GM18507 (cell line): ENCODE data around the gene PIP5K1B.
"Not testable (repeated sequence)": the region's sequence is repeated elsewhere in the genome, so short reads cannot be mapped to it uniquely, and the experiment has no call there.

Source experiments
- DNase-seq: peaks from one replicate; pipeline ENCODE4 v3.0.0; 2011; ENCODE audit warnings: low read depth; ENCODE audit not compliant: insufficient read length; ENCODE audit errors: extremely low spot score
- FAIRE-seq: peaks from 2 replicates; lab custom pipeline; 2011; peaks lifted over from hg19 to GRCh38; lab: Jason Lieb, UNC

Gene PIP5K1B

DNA sequence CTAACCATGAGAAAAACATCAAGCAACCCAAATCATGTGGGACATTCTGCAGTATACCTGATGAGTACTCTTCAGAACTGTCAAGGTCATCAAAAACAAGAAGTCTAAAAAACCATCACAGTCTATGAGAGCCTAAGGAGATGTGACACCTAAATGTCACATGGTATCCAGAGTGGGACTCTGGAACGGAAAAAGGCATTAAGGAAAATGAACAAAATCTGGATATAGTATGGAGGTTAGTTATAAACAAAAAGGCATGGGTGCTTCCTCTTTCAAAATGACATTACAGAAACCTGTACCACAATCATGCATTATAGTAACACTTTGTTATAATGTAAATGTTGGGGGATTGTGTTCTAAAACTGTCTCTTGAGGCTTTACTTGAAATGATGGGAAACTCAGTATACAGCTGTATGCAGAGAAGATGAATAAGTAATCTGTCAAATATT, 261.5 kb downstream of the PIP5K1B start:
- FAIRE-seq = peak; percentile 90
- DNase-seq = no peak

DNA sequence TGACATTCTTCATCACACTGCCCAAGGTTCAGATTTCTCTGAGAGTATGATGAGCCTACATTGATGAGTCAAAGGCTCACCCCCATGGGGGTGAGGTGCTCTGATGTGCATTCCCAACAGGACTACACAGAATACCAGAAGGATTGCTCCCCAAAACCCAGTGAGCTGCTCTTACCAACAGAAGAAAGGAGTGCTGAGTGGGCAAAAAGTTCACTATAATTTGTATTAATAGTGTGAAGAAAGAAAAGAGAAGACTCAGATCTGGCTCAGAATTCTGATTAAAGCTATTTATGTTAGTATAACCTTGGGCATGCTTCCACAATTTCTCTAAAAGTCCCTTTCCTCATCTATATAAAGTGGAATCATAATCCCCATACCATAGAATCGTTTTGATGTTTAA, 262.8 kb downstream of the PIP5K1B start:
- FAIRE-seq = peak; percentile 21
- no peak for DNase-seq

- FAIRE-seq (no peak), DNase-seq (no peak)
Observed at GRCh38 chr9:68969538-68969937, 264.5 kb downstream of the PIP5K1B start.

GRCh38 chr9:68970151-68970550, 265.1 kb downstream of the PIP5K1B start:
- FAIRE-seq = peak; percentile 15
- no peak for DNase-seq

DNA sequence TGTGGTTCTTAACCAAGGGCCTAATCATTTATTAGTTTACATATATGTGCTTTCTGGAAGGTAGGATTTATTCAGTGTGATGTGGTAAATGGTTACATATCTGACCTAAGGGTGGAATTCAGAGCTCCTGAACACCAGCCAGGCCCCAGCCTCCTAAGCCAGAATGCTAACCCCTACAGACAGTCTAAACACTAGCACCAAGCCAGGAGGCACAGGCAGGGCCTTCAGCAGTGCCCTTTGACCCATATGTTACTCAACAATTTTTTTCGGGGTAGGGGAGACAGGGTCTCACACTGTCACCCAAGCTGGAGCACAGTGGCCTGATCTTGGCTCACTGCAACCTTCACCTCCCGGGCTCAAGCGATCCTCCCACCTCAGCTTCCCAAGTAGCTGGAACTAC, 268.6 kb downstream of the PIP5K1B start:
- FAIRE-seq = no peak

GRCh38 chr9:68974431-68974830, 269.4 kb downstream of the PIP5K1B start:
- FAIRE-seq (peak; percentile 96), DNase-seq (no peak)

More for the DNA sequence above, 268.6 kb downstream of the PIP5K1B start:
- DNase-seq = no peak

DNA sequence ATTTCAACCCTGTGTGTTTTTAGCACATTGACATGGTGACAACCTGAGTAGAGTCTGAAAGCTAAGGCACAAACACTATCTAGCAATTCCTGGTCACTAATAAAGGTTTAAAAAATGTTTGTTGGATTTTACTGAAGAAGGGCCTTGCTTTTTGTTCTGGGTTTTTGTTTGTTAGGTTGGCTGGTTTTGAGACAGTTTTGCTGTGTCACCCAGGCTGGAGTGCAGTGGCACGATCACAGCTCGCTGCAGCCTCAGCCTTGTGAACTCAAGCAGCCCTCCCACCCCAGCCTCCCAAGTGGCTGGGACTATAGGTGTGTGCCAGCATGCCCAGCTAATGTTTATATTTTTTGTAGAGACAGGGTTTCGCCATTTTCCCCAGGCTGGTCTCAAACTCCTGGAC, 269.9 kb downstream of the PIP5K1B start:
- no peak for FAIRE-seq
- no peak for DNase-seq

DNA sequence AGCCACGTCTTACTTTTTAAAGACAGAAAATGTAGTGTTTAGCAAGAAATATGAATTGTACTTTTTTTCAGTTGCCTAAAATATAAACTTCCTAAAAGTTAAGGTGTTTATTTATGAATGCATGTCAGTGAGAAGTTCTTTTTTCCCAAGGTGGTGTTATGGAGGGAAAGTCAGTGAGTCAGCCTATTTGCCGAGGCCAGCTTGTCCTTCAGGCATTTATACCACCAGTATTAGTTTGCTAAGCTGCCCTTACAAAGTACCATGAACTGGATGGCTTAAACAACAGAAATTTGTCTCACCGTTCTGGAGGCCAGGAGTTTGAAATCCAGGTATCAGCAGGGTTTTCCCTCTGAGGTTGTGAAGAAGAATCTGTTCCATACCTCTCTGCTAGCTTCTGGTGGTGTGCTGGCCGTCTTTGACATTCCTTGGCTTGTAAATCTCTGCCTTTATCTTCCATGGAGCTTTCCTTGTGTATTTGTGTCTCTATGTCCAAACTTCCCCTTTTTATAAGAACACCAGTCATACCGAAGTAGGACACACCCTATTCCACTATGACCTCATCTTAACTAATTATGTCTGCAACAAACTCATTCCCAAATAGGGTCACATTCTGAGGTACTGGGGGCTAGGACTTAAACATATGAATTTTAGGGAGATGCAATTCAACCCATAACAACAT, 270.5 kb downstream of the PIP5K1B start:
- no peak for DNase-seq
- FAIRE-seq = peak; percentile 71

- DNase-seq (no peak), FAIRE-seq (peak; percentile 66)
Observed at GRCh38 chr9:68978066-68978465, 273.0 kb downstream of the PIP5K1B start.

DNA sequence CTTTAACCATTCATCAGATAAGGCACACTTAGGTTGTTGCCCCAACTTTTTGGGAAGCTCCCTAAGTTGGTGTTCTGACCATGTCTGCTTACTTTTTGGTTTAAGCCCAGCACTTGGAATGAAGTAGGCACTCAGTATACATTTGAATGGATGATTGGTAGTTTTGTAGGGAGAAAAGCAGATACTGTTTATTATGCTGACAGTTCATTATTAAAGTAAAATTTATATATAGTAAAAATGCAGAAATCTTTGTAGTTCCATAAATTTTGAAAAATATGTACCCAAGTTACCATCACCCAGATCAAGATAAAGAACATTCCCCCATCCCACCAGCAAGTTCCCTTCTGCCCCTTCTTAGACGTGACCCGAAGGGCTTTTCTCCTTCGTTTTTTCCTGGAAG, 273.5 kb downstream of the PIP5K1B start:
- no peak for FAIRE-seq
- no peak for DNase-seq

GRCh38 chr9:68979538-68980314, 274.7 kb downstream of the PIP5K1B start:
- FAIRE-seq (peak; percentile 82), DNase-seq (no peak)

DNA sequence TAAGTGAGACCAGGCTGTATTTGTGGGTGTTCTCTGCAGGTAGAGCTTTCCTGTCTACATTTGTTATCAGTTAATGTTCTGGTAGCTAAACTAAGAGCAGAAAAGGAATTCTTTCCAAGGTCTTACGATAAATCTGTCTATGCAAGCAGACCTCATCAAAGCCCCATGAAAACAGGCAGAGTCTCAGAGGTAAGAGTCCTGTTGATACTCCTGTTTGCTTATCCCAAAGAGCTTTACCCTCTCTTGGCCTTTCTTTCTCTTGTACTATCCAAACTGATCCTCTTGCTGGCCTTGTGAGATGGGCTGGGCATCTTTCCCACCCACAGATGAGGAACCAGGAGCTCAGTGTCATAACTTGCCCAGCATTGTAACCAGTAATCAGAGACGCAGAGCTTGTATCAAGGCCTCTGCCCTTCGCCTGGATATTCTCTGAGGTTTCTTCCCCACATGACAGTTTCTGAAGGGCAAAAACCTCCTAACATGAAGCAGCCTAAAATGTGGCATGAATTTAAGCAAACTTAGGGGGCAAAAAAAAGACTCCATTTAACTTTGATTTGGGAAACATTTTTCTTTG, 275.4 kb downstream of the PIP5K1B start:
- no peak for DNase-seq
- peak; percentile 48 for FAIRE-seq

- FAIRE-seq = peak; percentile 99
Observed at GRCh38 chr9:68981789-68982188, 276.7 kb downstream of the PIP5K1B start.

GRCh38 chr9:68983008-68983411, 278.0 kb downstream of the PIP5K1B start:
- FAIRE-seq = peak; percentile 89
- no peak for DNase-seq

More at GRCh38 chr9:68981789-68982188, 276.7 kb downstream of the PIP5K1B start:
- DNase-seq = no peak

DNA sequence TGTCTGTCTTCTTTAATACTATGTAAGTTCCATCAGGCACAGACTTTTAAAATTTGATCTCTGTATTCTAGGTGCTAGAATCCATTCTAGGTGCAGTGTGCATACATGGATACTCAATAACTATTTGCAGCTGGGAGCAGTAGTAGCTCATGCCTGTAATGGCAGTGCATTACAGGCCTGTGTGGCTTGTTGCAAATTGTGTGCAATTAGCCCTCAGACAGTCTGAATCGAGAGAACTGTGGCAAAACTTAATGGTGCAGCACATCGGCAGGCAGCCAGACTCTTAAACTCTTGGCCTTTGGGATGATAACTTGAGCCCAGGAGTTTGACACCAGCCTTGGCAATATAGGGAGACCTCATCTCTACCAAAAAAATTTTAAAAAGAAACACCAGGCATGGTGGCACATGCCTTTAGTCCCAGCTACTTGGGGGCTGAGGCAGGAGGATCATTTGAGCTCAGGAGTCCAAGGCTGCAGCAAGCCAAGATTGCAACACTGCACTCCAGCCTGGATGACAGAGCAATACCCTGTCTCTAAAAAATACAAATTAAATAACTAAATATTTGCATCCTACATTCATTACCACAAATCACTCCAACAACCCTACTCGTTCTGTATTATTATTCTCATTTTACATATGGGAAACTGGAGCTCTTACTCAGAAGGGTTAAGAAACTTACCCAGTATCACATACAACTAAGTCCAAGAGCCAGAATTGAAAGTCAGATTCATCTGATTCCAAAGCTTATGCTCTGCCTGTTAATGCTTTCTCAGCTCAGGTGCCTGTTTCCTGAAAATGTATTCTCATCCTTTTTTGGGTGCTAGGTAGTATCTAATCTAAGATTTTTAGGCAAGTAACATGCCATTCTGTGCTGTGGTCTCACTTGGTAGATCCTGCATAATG, 278.7 kb downstream of the PIP5K1B start:
- DNase-seq (no peak), FAIRE-seq (peak; percentile 80)

DNA sequence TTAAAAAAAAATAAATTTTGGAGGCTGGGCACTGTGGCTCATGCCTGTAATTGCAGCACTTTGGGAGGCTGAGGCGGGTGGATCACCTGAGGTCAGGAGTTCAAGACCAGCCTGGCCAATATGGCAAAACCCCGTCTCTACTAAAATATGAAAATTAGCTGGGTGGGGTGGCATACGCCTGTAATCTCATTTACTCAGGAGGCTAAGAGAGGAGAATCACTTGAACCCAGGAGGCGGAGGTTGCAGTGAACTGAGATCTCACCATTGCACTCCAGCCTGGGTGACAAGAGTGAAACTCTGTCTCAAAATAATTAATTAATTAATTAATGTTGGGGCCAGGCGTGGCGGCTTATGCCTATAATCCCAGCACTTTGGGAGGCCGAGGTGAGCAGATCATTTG, 281.9 kb downstream of the PIP5K1B start:
- not testable (repeated sequence) for FAIRE-seq, DNase-seq

DNA sequence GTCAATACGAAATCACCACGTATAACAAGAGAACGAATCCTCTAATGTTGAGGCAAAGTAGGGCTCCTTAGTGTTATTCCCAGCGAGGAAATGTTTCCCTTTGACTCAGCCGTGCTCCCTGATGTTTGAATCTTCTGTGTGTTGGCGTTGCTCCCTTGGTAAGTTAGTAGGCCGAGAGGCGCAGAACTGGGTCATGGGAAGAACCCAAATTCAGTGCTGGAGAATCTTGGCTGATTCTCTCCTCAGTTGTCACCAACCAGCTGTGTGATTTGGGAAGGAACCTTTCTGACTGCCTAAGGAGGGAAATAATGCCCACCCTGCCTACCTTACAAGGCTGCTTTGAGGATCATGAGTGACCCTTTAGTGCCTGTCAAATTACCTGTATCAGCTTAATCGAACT, 286.4 kb downstream of the PIP5K1B start:
- FAIRE-seq = no peak
- no peak for DNase-seq

DNA sequence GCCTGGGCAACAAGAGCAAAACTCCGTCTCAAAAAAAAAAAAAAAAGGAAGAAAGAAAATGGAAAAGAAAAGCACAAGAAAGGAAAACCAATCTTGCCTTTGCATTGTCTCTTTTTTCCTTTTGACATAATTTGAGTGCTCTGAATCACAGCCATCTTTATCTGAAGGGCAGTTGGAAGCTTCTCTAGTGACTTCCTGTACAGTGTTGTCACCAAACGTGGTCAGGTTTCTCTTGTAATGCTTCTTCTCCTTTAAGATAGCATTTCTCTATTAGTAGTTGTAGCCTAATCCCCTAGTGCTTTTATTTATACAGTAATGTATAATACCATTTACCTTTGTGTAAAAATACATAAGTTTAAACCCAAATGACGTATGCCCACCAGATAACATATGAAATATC, 290.7 kb downstream of the PIP5K1B start:
- no peak for FAIRE-seq
- DNase-seq = no peak

DNA sequence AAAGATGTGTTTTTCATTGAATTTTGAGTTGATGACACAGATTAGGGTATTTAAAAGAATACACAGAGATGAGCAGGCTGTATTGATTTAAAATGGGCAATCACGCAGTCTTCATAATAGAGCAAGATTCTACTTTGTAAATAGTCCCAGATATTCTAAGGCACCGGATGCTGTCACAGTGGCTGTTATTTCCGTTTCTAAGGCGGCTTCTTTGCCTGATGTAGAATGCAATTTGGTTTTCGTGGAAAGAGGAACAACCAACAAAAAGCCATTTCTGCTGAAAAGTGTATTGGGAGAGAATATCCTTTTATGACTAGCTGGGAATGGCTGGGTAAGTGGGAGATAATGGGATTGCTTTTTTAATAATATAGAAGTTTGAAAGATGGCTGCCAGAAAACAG, 291.4 kb downstream of the PIP5K1B start:
- DNase-seq (no peak), FAIRE-seq (no peak)

- FAIRE-seq = no peak
Observed at GRCh38 chr9:68997666-68998065, 292.6 kb downstream of the PIP5K1B start.

More at GRCh38 chr9:68997666-68998065, 292.6 kb downstream of the PIP5K1B start:
- no peak for DNase-seq
